ENCODE results near the gene SAXO2.
"Not testable (repeated sequence)": the region's sequence is repeated elsewhere in the genome, so short reads cannot be mapped to it uniquely, and the experiment has no call there.

The SAXO2 gene

DNA sequence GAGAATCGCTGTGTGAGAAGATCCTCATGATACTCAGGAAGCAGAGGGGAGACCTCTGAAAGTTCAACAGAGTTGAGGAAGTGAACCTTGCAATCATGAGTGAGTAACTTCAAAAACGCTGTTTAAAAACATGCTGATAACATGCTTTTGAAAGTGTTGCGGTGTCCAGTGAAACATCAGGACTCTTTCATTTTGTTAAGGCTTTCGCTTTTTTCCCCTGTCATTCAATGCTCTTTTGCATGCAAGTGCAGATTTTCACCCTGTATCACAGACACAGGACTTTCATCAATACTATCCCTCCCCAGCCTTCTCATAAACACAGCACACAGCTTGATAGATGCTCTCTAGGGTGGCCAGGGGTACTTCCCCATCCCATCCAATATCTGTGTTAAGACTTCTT is 23.9 kb downstream of the SAXO2 start:
- not testable (repeated sequence) for DNase-seq

DNA sequence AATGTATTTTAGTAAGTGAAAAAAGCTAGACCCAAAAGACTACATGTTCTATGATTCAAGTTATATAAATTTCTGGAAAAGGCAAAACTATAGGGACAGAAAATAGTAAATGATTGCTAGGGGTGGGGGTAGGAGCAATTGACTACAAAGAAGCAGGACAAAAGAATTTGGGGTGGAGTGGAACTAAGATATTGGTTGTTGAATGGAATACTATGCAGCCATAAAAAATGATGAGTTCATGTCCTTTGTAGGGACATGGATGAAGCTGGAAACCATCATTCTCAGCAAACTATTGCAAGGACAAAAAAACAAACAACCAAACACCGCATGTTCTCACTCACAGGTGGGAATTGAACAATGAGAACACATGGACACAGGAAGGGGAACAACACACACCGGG is 25.6 kb downstream of the SAXO2 start:
- not testable (repeated sequence) for DNase-seq

- DNase-seq = no peak
Measured at GRCh38 chr15:82292271-82292670, 29.7 kb downstream of the SAXO2 start.

DNA sequence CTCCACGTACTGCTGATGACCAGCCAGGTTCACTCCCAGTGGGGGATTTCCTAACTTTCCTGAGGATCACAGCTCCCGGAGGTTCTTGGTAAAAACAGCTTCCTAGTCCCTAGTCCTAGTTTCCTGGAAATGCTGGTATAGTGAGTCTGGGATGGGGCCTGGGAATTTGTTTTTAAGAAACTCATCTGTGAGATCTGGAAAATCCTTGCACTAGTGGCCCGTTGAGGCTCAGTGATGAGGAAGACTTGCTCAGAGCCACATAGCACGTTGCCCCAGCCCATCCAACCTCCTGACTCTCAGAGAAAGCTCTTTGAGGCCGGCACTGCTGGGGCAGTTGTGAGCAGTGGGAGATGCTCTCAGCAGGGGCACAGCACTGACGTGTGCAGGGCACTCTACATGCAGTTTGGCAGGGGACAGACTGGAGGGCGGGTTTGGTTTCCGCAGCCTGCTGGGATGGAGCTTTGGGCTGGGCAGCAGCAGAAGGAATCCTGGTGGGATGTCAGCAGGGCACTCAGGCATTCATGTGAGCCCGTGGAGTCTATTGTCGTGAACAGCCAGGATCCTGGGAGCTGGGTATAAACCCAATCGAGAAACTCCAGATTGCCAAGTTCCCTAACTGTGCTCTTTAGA is 31.6 kb downstream of the SAXO2 start:
- DNase-seq = peak; percentile 74

GRCh38 chr15:82297546-82297945 is 34.9 kb downstream of the SAXO2 start:
- DNase-seq = no peak

- no peak for DNase-seq
Measured at GRCh38 chr15:82298032-82298431, 35.4 kb downstream of the SAXO2 start.

DNA sequence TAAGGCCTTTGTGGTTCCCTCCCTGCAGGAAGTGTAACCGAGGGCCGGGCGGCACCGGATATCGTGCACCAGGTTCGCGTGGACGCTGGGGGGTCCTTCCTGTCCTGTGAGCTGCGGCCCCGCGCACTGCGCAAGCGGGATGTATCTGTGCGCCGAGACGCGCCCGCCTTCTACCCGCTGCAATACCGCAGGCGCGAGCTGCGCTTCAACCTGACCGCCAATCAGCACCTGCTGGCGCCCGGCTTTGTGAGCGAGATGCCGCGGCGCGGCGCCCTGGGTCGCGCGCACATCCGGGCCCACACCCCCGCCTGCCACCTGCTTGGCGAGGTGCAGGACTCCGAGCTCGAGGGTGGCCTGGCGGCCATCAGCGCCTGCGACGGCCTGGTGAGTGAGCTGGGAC is 35.9 kb downstream of the SAXO2 start:
- no peak for DNase-seq

- not testable (repeated sequence) for DNase-seq
Measured at GRCh38 chr15:82299511-82299914, 36.9 kb downstream of the SAXO2 start.

DNA sequence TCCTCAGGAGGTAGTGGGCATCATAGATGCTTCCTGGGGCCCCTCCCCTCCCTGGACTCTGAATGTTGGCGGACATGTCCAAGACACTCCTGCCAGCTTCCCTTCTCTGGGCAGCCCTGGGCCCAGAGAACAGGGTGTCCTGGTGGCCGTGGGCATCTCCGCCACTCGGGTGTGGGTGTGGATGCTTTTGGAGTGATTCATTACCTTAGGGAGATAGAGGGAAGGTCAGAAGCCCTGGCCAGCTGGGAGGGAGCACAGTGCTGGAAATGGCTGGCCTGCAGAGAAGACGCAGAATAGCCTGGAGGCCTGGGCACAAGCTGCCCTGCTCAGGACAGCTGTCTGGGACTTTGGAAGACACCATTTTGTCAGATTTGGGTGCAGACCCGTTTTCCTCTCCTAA is 37.7 kb downstream of the SAXO2 start:
- not testable (repeated sequence) for DNase-seq

GRCh38 chr15:82300883-82301282 is 38.3 kb downstream of the SAXO2 start:
- DNase-seq = no peak

GRCh38 chr15:82301296-82302016 is 38.8 kb downstream of the SAXO2 start:
- no peak for DNase-seq

GRCh38 chr15:82303956-82304777 is 41.5 kb downstream of the SAXO2 start:
- no peak for DNase-seq

- DNase-seq = no peak
Measured at GRCh38 chr15:82304778-82305090, 42.1 kb downstream of the SAXO2 start.

DNA sequence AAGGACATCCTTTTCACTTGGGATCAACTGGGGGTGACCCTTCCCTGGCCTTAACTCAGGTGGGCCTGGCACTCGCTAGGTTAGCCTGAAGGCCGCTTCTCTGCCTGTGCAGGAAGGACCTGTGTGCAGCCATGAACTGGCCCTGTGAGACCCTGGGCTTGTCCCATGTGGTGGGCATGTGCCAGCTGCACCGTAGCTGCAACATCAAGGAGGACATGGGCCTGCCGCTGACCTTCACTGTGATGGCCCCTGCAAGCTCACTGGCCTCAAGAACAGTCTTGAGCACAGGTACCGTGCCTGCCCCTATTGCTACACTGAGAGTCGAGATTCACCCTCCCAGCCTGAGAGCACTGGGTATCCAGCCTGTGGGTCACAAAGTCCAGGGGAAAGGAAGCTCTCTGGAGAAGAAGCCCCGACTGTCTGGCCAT is 43.0 kb downstream of the SAXO2 start:
- no peak for DNase-seq

DNA sequence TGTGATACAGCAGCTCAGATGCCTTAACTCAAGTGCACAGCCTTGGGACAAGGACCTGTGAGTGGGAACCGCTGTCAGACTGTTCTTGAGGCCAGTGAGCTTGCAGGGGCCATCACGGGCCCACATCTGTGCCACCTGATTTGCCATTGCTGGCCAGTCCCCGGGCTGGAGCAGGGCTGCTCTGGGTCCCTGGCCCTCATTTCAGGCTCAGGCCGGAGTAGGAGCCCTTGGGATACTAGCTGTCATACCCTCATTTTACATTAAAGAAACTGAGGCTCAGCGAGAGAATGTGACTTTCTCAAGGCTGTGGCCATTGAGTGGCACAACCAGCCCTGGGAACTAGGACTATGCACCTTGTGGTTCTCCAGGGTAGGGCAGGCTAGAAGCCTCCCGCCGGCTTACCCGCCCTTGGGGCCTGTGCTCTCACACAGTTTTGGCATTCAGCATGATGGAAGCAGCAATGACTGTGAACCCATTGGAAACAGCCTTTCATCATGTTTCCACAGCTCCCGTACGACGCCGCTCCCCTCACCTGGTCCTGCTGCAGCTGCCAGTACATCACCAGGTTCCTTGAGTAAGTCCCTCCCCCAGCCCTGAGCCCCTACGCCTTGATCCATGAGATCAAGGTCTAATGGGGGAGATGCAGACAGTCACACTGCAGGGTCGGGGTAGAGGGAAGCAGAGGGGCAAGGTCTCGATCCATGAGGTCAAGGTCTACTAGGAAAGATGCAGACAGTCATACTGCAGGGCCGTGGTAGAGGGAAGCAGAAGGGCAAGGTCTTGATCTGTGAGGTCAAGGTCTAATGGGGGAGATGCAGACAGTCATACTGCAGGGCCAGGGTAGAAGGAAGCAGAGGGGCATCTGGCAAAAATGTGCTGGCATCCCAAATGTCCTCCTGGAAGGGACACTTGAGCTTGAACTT is 44.4 kb downstream of the SAXO2 start:
- no peak for DNase-seq

GRCh38 chr15:82307714-82308081 is 45.1 kb downstream of the SAXO2 start:
- DNase-seq = no peak

- DNase-seq = no peak
Measured at GRCh38 chr15:82309802-82310201, 47.2 kb downstream of the SAXO2 start.

GRCh38 chr15:82311321-82311720 is 48.7 kb downstream of the SAXO2 start:
- not testable (repeated sequence) for DNase-seq

DNA sequence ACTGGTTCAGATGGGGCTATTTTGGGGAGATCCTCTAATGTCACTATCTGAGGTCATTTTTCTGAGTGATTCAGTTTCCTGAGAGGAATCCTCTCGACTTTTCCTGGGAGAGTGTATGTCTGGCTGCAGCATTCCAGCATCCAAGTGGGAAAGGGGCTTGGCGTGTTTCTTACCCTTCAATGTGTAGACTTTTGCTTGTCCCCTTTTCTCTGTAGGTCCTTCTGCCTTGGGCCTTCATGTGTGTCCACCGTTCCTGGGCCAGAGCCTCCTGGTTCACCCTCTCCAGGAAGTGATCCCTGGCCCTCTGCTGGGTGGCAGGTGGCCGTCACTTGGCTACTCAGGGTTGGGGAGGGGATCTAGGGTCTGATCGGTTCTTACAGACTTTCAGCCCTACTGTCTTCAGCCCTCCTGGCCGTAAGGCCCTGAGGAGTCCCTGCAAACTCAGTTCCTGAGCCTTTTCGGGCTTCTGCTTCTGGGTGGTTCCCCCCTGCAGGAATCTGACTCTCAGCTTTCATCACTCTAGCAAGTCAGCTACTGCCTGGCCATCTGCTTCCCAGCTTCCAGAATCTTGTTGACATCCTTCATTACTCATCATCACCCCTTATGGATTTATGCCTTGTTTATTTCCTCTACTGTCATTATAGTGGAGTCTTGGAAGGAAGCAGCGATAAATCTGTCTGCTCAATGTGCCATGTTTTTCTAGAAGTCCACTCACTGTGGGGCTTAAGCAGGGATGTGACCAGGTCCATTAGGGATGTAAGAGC is 50.1 kb downstream of the SAXO2 start:
- DNase-seq = no peak

DNA sequence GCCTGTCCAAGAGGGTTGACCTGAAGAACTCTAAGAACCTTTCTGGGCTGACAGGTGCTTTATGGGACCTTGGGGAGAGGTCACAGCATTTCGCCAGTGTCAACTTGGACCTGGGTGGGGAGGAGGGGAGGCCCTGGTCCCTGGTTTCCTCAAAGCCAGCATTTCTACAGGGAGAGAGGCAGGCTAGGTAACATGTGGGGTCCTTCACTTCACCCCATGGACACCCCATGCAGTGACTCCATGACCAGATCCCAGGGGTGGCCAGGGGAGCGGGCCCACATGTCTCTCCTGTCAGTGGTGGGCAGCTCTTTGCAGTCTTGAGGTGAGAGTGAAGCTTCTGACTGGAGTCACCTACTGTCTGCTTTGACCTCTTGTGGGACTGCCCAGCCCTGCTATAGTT is 50.8 kb downstream of the SAXO2 start:
- DNase-seq = no peak

DNA sequence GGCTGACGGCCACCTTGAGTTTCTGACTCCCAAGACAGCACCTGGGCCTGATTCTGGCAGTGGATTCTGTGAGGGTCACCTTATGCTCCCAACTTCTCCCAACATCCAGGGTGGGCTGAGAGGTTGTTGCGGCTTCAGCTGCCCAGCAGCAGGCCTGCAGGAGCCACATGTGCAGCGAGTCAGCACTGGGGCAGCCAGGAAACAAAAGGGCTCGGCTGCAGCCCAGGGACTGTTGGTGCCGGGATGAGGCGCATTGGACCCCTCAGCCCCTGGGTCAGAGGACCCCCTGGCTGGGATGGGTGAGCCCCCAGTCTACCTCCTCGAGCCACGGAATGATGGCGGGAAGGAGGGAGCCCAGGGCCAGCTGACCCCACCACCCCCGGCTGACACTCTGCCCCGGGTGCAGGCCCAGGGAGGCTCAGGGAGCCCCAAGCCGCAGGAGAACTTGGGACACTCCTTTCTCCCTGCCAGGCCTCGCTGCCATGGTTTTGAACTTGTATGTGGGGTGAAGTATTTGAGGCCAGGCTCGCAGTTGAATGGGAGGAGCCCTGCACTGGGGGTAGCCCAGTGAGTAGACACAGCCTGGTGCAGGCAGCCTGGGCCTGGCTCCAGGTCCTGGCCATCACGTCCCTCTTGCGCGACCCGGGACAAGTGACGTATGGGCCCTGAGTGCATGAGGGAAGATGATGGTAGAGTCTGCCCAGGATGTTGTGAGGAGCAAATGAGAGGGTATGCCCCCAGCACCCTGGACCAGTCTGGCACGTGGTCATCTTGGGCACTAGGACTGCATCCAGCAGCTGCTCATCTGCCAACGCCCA is 51.5 kb downstream of the SAXO2 start:
- DNase-seq = not testable (repeated sequence)

Data from COR-L47 (cell line).